A673 (cell line): ENCODE results near the gene FAM118A. TPM values are rescaled to one million over a fixed set of nuclear protein-coding genes. Genes with fewer than 3 reads are reported as not detected.

Source experiments
- BruUV-seq: library from RNA; stranded (reverse); fragments of 400-500 nt; replicated peaks from 2 replicates; lab custom pipeline; 2021; lab: Mats Ljungman, UMichigan
- CTCF ChIA-PET: fragments of 300-600 bp; sonication (Branson Sonifier 250); formaldehyde crosslinking; loops from one replicate; lab custom pipeline; 2022; ENCODE audit warnings: antibody characterized with exemption; lab: Charles Lee
- POLR2A ChIA-PET: fragments of 300-600 bp; sonication (Branson Sonifier 250); formaldehyde crosslinking; loops from one replicate; lab custom pipeline; 2022; ENCODE audit warnings: antibody characterized with exemption; ENCODE audit not compliant: low non-redundant PET; lab: Charles Lee
- DNase-seq: peaks from one replicate; pipeline ENCODE4 v3.0.0-alpha.2; 2015; ENCODE audit warnings: low spot score
- H3K27ac ChIP-seq: fragments of 200-600 bp; sonication (generic); 2 replicates; pipeline ENCODE4 v1.5.1; 2016; ENCODE audit warnings: mixed run types, low read depth, mild to moderate bottlenecking, mixed read lengths, antibody characterized with exemption, low read length; ENCODE audit not compliant: poor library complexity, severe bottlenecking
- H3K27me3 ChIP-seq: fragments of 200-600 bp; sonication (generic); replicated peaks from 2 replicates; pipeline ENCODE4 v1.6.1; 2017; ENCODE audit warnings: mixed run types, low read depth, mild to moderate bottlenecking, mixed read lengths, antibody characterized with exemption, low read length; ENCODE audit not compliant: insufficient read depth, poor library complexity
- H3K36me3 ChIP-seq: fragments of 200-600 bp; sonication (generic); 2 replicates; pipeline ENCODE4 v1.6.1; 2016; ENCODE audit warnings: mixed run types, mild to moderate bottlenecking, mixed read lengths, antibody characterized with exemption, low read length; ENCODE audit not compliant: insufficient read depth, poor library complexity, severe bottlenecking
- H3K4me1 ChIP-seq: fragments of 200-600 bp; sonication (generic); 2 replicates; pipeline ENCODE4 v1.6.1; 2017; ENCODE audit warnings: mixed run types, mild to moderate bottlenecking, mixed read lengths, antibody characterized with exemption, low read length; ENCODE audit not compliant: insufficient read depth, poor library complexity, severe bottlenecking
- H3K4me3 ChIP-seq: fragments of 200-600 bp; sonication (generic); 2 replicates; pipeline ENCODE4 v1.5.1; 2016; ENCODE audit warnings: low read depth, mixed run types, mild to moderate bottlenecking, mixed read lengths, low read length; ENCODE audit not compliant: poor library complexity, severe bottlenecking
- H3K9me3 ChIP-seq: fragments of 200-600 bp; sonication (generic); 2 replicates; pipeline ENCODE4 v1.6.1; 2016; ENCODE audit warnings: mixed run types, low read depth, mild to moderate bottlenecking, mixed read lengths, antibody characterized with exemption, low read length; ENCODE audit not compliant: poor library complexity, severe bottlenecking
- CTCF ChIP-seq: fragments of 300-800, 200-600 bp; sonication (generic); conservative IDR thresholded peaks from 2 replicates; pipeline ENCODE4 v1.5.1; 2017; ENCODE audit warnings: low read depth, mild to moderate bottlenecking, antibody characterized with exemption, low read length, moderate library complexity, mixed read lengths
- EZH2 ChIP-seq: fragments of 200-600 bp; sonication (generic); IDR thresholded peaks from 2 replicates; pipeline ENCODE4 v1.6.1; 2017; ENCODE audit warnings: borderline replicate concordance, low read depth, mild to moderate bottlenecking, mixed read lengths, antibody characterized with exemption, low read length; ENCODE audit not compliant: poor library complexity, severe bottlenecking
- intact Hi-C: fragments of 100-400 bp; cut with micrococcal nuclease; formaldehyde crosslinking; loops from one replicate; pipeline ENCODE4 v1.10.0; 2022; ENCODE audit not compliant: unreplicated experiment
- total RNA-seq: library from RNA; stranded (reverse); gene quantifications from 2 replicates; pipeline ENCODE4 v1.2.3, GENCODE V29; 2021

The FAM118A gene
- total RNA-seq, 1 experiment from 2014 or later: 54.0 TPM

DNA sequence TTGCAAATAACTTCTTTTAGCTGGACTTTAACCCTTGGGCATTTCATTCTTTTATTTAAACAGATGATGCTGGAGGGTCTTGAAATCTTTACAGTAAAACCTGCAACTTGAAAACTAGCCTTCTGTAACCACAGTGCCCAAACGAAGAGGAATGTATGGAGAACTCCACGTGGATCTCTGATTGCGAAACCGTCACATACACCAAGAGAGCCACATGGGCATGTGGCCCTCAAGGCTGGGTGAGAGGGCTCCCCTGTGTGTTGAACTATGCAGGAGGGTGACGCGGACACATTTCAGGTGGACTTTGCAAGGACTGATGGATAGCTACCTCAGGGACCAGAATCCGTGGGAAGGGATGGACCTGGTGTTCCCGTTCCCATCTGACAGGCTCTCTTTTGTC is 30.6 kb downstream of the FAM118A start:
- Histone ChIP-seq H3K27me3 (no peaks in the 10 kb centered on the region), H3K27ac (no peak overlapping the region), H3K36me3 (peaks cover 23% of the 10 kb centered on the region), H3K4me1 (peaks cover 7% of the 10 kb centered on the region), H3K9me3 (no peaks in the 10 kb centered on the region), H3K4me3 (no peak overlapping the region)
- no peak for TF ChIP-seq EZH2
- no peak for TF ChIP-seq CTCF
- intact Hi-C loops: no loop called here
- ChIA-PET POLR2A (no interaction called here), CTCF (no interaction called here)
- BruUV-seq: no TSS peak
- DNase-seq: no peak

- Histone ChIP-seq H3K4me1 (peaks cover 6% of the 10 kb centered on the region), H3K27me3 (no peaks in the 10 kb centered on the region), H3K36me3 (peaks cover 18% of the 10 kb centered on the region), H3K4me3 (no peak overlapping the region), H3K27ac (no peak overlapping the region), H3K9me3 (no peaks in the 10 kb centered on the region)
- no peak for TF ChIP-seq EZH2
- TF ChIP-seq CTCF: no peak
- intact Hi-C loops: no loop called here
- no peak for DNase-seq
- POLR2A ChIA-PET: no interaction called here
- CTCF ChIA-PET: no interaction called here
- TSS peak; percentile 31 for BruUV-seq
Observed at GRCh38 chr22:45341498-45341897, 31.8 kb downstream of the FAM118A start.

GRCh38 chr22:45343143-45343542 is 33.4 kb downstream of the FAM118A start:
- Histone ChIP-seq H3K4me3 (no peak overlapping the region), H3K9me3 (no peaks in the 10 kb centered on the region), H3K27me3 (no peaks in the 10 kb centered on the region), H3K4me1 (no peaks in the 10 kb centered on the region), H3K27ac (no peak overlapping the region), H3K36me3 (peaks cover 18% of the 10 kb centered on the region)
- DNase-seq: no peak
- CTCF ChIA-PET: no interaction called here
- POLR2A ChIA-PET: no interaction called here
- intact Hi-C loops: no loop called here
- no TSS peak for BruUV-seq
- TF ChIP-seq EZH2: no peak
- no peak for TF ChIP-seq CTCF
